ENCODE results near the gene CTSZ.

CTSZ gene

GRCh38 chr20:59031564-59032022, 24.5 kb upstream of the CTSZ start:
- DNase-seq: no peak

DNA sequence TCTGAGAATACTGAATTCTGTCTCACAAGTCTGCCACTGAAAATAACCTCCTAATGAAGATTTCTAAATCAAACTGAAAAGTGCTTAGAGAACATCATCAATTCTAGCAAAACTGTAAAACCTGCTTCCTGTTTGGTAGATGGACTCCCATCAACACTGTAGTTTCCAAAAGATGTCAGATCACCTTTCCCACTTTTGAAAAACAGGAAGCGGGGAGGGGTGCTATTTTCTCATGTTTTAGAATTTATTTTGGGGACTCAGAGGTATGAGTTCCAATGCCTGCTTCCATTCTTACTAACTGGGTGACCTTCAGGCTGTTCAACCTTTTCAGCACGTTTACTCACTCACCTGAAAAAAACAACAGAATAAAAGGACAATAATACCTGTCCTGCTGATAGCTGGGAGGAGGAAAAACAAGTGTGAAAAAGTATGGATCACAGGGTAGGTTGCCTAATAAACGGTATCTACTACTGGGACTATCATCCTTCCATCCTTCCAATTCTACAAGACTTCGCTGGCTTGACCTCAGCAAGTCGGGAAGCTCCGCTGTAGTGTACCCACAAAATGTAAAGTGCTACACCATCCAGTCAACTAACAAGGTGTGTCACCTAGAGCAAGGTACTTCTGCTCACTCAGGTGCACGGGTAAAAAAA, 24.0 kb upstream of the CTSZ start:
- DNase-seq: no peak

DNA sequence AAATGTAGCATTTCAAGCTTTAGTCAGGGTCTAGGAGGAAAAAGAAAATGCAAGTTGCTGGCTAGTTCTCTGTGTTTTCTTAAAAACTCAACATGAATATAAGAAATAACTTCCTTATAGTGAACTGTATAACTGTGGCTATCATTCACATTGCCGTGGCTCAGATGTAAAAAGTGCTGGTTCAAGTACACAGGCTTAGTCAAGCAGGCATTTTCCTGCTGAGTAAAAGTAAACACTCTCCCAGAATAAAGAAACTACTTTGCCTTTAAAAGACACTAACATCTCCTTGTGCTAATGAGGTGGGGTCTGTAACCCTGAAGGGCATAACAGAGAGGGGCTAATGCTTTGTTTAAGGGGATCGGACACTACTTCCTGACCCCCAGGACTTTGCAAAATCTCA, 21.8 kb upstream of the CTSZ start:
- DNase-seq: no peak

- no peak for DNase-seq
These were observed 20.8 kb upstream of the CTSZ start for GRCh38 chr20:59027741-59028320.

DNA sequence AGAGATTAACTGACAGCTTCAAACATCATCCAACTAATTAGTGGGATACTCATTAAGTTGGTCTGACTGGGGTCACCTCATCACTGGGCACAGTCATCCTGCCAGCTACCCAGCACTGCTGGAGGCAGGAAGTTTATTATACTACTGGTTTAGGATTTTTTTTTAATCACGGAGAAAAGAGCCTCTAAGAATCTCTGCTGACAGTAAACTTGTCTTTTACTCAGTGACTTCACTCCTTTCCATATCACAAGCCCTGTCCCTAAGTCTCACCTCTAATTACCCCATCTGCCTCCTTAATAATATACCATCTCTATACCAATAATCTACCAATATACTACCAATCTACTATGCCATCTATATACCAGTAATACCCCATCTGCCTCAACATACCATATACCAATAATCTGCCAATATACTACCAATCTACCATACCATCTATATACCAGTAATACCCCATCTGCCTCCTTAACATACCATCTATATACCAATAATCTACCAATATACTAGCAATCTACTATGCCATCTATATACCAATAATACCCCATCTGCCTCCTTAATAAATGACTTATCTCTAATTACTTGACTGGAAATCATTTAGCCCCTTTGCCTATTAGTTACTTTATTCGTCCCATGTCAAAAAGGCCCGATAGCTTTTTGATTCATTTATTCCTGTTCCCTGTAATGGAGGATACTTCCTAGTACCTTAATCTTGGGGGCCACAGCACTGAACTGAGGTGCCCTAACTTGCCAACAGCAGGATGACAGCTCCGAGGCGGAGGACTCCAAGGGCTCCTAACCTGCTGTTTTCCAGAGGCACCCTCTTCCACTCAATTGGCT, 20.1 kb upstream of the CTSZ start:
- DNase-seq: no peak

DNA sequence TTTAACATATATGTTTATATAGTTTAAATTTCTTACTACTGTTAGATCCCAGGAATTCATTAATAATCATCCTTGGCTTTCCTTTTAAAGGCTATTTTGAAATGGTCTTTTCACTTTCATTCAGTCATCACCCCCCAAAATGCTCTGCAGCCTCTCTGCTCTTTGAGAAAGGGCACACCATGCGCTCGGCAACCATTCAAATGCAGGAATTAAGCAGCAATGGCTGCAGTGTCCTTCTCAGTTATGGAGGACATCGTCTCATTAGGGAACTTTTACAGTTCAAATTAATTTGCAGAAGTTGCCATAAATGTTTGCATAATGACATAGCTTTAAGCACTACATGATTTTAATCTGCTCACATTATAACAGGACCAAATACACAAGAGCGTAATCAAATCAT, 18.5 kb upstream of the CTSZ start:
- DNase-seq: no peak

GRCh38 chr20:59025086-59025485, 18.0 kb upstream of the CTSZ start:
- DNase-seq: no peak

DNA sequence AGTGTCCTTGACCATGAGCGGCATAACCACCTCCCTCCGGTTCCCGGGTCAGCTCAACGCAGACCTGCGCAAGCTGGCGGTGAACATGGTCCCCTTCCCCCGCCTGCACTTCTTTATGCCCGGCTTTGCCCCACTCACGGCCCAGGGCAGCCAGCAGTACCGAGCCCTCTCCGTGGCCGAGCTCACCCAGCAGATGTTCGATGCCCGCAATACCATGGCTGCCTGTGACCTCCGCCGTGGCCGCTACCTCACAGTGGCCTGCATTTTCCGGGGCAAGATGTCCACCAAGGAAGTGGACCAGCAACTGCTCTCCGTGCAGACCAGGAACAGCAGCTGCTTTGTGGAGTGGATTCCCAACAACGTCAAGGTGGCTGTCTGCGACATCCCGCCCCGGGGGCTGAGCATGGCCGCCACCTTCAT, 17.1 kb upstream of the CTSZ start:
- no peak for DNase-seq

DNA sequence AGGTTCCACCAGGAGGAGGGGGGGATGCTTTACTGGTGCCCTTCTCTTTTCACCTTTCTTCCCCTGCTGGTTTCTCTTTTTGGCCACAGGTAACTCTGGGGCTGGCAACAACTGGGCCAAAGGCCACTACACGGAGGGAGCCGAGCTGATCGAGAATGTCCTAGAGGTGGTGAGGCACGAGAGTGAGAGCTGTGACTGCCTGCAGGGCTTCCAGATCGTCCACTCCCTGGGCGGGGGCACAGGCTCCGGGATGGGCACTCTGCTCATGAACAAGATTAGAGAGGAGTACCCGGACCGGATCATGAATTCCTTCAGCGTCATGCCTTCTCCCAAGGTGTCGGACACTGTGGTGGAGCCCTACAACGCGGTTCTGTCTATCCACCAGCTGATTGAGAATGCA, 16.6 kb upstream of the CTSZ start:
- no peak for DNase-seq

- DNase-seq: no peak
These were observed 15.7 kb upstream of the CTSZ start for GRCh38 chr20:59022754-59023153.

DNA sequence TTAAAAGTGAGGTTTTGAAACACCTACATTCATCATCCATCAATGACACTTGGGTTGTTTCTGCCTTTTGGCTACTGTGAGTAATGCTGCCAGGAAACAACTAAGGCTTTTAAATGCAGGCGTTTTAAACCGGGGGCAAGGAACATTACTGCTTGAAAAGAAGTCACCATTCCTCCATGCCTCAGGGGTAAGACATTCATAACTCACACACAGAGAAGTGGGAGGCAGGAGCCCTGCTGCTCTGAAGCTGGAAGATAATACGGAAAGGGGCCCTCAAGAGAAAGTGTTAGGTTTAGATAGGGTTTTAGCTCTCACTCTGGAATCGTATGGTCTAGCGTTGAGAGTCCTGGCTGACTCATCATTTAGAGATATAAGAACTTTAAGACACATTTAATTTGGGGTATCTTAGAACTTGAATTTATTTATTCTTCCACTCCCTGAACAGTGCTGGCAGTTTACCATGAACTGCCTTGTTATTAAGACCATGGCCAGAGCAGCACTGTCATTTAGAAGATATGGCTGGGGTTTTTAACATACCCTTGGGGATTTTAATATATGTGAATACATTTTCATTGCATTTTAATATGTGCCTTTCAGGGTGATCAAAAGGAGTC, 14.0 kb upstream of the CTSZ start:
- DNase-seq: no peak

DNA sequence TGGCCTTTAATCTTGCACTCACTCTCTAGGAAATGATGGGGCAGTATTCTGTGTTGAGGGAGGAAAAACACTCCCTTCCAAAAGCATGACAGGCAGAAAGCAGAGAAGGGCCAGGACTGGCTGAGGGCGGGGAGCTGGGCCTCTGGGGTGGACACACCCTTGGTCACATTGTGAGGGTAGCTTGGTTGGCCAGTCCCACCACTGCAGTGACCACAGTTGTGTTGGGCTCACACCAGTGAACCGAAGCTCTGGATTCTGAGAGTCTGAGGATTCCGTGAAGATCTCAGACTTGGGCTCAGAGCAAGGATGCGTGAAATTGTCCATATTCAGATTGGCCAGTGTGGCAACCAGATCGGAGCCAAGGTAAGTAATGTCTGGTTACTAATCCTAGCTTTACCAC, 12.2 kb upstream of the CTSZ start, which contains the start of gene TUBB1:
TSS of gene TUBB1 (plus strand) at position 213 of the 400 bp plus-strand sequence. CDS start at position 307, 94 bp downstream.
- DNase-seq: no peak

DNA sequence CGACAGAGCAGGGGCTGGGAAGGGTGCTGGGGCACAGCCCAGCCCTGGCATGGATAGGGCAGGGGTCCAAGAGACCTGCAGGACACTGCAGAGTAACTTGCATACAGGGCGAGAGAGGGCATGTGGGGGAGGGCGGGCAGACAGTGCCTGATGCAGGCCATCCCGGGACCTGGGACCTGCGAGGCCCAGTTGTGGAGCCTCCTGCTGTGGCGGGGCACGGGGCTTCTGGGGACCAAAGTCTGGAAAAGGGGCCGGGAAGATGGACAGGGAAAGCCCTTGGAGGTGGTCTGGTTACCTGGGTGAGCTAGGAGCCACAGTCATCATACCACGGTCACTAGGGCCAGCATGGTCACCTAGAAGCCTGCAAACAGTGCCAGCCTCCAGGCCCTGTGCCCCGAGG, 11.8 kb upstream of the CTSZ start:
- no peak for DNase-seq

DNA sequence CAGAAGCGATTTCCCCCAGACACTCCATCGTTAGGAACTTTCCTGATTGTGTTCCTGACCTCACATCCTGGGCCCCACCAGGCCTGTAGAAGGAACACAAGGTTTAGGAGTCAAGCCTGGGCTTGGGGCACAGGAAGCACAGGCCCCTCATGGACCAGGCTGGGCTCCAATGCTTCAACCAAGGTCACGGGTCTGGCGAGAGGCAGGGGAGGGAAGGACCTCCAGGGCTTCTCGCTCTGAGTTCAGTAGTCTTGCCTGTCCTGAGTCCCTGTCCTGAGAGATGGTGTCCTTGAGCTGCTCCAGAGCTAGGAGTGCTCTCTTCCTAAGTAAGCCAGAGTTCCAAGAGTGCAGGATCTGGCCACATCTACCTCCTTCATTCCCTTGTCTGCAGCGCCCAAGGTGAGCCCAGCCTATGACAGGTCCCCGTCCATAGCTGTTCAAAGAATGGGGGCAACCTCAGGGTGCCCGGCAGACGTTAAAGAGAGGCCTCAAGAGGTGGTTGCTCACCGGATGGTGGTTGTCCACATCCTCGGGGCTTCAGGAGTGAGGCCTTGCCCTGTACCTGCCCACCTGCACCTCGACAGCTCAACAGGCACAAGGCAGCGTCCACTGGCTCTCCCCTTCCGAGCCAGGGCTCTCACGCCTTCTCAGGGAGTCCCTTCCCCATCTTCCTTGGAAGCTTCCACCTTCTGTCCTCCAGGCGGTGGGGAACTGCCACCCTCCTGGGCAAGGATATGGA, 10.6 kb upstream of the CTSZ start:
- no peak for DNase-seq

DNA sequence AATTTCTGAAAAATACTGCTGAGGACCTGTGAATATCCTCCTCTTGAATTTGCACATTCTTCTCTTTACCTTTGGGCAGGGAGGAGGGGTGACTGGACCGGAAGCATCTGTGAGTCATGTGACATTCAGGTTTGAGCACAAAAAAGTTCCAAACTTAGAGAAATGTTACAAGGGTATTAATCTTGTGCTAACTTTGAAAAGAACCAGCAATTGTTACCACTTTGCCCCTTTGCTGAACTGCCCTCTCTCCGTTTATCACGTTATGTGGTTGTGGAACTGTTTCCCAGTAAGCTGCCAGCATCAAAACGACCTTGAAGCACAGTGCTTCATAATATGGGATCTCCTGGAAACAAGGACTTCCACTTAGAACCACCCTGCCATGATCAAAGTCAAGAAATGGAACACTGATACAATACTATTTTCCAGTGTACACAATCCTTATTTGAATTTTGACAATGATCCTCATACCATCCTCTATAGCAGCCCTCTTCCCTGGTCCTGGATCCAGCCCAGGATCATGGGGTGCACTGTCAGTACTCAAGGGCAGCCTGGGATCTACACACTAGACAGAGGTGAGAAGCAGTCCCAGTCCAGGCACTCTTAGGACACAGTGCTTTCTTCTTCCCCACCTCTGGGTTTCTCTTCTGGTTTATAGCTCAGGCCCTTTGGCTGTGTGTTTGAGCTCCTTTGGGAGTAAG, 9.9 kb upstream of the CTSZ start:
- no peak for DNase-seq

DNA sequence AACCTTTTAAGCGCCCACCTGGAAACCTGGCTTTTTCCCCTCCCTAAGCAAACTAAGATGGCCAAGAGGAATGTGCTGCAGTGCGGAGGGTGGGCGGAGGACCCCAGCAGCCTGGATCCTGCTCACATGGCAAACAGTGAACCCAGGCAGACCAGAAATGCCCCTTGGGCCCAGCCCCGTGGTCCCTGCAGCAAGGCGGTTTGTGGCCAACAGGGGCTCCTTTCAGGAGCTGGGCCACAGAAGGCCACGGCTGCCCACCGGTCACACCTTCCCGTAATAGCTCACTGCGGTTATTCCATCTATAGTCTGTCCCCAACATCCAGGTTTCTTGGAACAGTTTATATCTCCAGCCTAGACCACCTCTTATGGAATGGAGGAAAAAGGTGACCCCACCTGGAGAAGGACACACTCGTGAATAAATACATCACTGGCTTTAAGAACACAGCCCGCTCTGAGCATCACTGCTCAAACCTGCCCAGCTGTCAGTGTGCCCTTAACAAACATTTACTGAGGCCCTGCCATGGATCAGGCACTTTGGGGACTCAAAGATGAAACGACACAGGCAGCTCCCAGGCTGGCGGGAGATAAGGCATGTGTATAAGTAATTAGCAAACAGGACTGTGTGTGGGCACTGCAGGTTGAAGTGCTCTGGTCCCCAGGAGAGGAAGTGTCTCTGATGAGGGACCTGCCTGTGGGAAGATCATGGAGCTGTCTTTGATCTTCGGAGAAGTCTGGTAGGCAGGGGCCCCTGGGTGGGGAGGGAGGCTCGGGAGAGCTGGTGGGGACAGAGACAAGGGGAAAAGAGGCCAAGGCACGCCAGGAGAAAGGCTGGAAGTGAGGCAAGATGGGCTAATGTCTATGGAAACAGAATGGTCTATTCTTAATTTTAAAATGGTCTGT, 9.0 kb upstream of the CTSZ start:
- DNase-seq: no peak

DNA sequence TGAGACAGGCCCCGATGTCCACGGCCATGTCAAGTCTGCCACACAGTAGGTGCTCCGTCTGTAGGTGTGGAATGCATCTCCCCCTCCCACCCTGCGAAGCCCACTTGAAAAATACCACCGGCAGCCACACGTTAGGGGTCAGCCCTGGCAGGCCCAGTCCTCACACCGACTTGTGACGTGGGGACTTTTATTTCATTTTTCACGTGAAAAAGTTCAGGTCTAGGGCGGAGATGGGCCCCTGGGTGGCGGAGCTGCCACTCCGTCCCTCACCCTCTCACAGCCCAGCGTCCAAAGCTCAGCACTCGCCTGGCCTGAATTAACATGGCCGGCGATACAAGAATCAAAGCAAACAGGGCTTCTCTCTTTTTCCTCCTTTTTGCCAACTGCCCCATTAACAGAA, 8.4 kb upstream of the CTSZ start:
- DNase-seq: no peak

DNA sequence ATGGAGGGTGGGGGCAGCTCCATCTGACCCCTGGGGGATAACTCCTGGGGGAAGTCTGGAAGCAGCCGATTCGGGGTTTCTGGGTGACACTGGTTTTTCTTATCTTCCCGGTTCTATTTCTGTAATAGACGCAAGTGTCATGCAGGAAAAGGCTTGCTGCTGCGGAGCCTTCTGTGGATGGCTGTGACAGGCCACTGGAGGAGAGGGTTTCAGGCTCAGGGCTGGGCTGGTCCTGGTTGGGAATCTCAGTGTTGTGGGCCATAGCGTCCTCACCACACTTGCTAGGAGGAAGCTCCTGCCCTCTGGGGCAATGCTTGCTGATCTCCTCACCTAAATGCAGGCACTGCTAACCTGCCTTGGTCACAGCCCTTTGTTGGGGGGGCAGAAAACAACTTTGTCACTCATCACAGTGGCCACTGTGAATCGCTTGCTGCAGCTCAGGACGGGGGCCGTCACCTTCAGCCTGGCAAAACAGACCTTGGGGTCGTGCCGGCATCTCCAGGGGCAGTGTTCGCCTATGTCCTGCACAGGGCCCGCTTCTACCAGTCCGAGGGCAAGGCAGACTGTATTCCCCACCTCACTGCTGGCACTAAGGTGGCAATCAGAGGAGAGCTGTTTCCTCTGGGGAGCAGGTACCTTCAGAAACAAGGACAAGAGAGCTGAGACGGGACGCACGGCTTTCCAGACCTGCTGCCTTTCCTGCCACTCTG, 7.8 kb upstream of the CTSZ start:
- no peak for DNase-seq

DNA sequence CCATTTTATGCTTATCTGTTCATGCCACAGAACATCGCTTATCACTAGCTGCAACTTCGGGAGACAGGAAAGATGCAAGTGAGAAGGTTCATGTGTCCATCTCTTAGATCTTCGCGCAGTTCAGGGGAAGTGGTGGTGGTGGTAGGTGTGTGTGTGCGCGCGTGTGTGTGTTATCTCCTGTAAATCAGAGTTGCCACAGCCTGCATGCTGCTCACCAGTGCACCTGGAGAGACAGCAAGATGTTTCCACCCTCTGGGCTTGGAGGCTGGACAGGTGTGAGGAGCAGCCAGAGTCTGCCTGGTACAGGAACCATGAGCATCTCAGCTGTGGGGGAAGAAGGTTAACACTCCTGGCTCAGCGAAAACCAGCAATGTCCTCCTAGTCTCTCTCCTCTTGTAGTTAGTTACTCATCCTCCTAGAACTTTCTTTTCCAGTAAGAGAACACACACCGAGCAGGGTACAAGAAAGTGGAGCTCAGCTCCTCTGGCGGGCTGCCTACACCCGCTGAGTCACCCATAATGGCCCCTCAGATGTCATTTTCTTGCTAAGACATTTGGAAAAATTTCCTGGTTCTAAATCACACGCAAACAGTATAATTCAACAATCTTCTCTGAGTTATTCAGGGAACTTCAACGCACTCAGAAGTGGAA, 7.0 kb upstream of the CTSZ start:
- no peak for DNase-seq
